HEK293T (cell line): ENCODE measurements around the gene CPED1.

Source experiments
- ARNT ChIP-seq: fragments of 450-650 bp; IDR thresholded peaks from 2 replicates; pipeline ENCODE4 v1.6.1; 2017; ENCODE audit warnings: mild to moderate bottlenecking
- CTBP1 ChIP-seq: fragments of 450-650 bp; IDR thresholded peaks from 2 replicates; pipeline ENCODE4 v1.6.1; 2016; ENCODE audit warnings: borderline replicate concordance
- ELF4 ChIP-seq: fragments of 450-650 bp; IDR thresholded peaks from 2 replicates; pipeline ENCODE4 v1.6.1; 2017; ENCODE audit warnings: antibody characterized with exemption
- FOXA1 ChIP-seq: fragments of 450-650 bp; IDR thresholded peaks from 2 replicates; pipeline ENCODE4 v1.6.1; 2016; ENCODE audit warnings: mild to moderate bottlenecking
- FOXK2 ChIP-seq: fragments of 450-650 bp; IDR thresholded peaks from 2 replicates; pipeline ENCODE4 v1.6.1; 2016; ENCODE audit warnings: mild to moderate bottlenecking
- FOXM1 ChIP-seq: fragments of 450-650 bp; IDR thresholded peaks from 2 replicates; pipeline ENCODE4 v1.6.1; 2017; ENCODE audit warnings: mild to moderate bottlenecking, borderline replicate concordance
- HDGF ChIP-seq: fragments of 450-650 bp; IDR thresholded peaks from 2 replicates; pipeline ENCODE4 v1.6.1; 2017; ENCODE audit warnings: antibody characterized with exemption, borderline replicate concordance
- L3MBTL2 ChIP-seq: fragments of 450-650 bp; conservative IDR thresholded peaks from 2 replicates; pipeline ENCODE4 v1.6.1; 2016; ENCODE audit warnings: mild to moderate bottlenecking
- NFRKB ChIP-seq: fragments of 450-650 bp; IDR thresholded peaks from 2 replicates; pipeline ENCODE4 v1.6.1; 2016; ENCODE audit warnings: mild to moderate bottlenecking, moderate library complexity
- SP1 ChIP-seq: fragments of 450-650 bp; IDR thresholded peaks from 2 replicates; pipeline ENCODE4 v1.6.1; 2017
- SUZ12 ChIP-seq: fragments of 450-650 bp; IDR thresholded peaks from 2 replicates; pipeline ENCODE4 v1.6.1; 2016; ENCODE audit warnings: mild to moderate bottlenecking
- TARDBP ChIP-seq: fragments of 450-650 bp; IDR thresholded peaks from 2 replicates; pipeline ENCODE4 v1.6.1; 2016
- ZNF384 ChIP-seq: fragments of 450-650 bp; IDR thresholded peaks from 2 replicates; pipeline ENCODE4 v1.6.1; 2016

GRCh38 chr7:120981117-120981516 is 7.4 kb upstream of the CPED1 start:
- TF ChIP-seq FOXM1, result no peak
- no peak for TF ChIP-seq ELF4
- TF ChIP-seq ZNF384, result no peak
- TF ChIP-seq TARDBP, result no peak
- TF ChIP-seq SP1, result no peak
- no peak for TF ChIP-seq SUZ12
- TF ChIP-seq ARNT, result no peak
- no peak for TF ChIP-seq HDGF
- TF ChIP-seq FOXA1, result no peak
- TF ChIP-seq FOXK2, result no peak
- no peak for TF ChIP-seq NFRKB
- TF ChIP-seq L3MBTL2, result no peak
- no peak for TF ChIP-seq CTBP1
